ENCODE data around the gene FITM2. TPM values are rescaled to one million over a fixed set of nuclear protein-coding genes. Genes with fewer than 3 reads are reported as not detected.

FITM2 gene
- polyA plus RNA-seq, 1 of the 3 experiments (the other 2 are of a cell fraction): 3.6 TPM

GRCh38 chr20:44356353-44356723 lies 45.3 kb upstream of the FITM2 start (continued):
- TF ChIP-seq FOXJ3 (CRISPR knock-in tag; IDR thresholded peaks at IDR 0.05): no peak

- WGBS (ENCODE audit: low lambda C conversion rate): 79% methylated on average over 31 of the region's 40 CpGs
- Histone ChIP-seq H3F3A (replicated peaks; ENCODE audit: insufficient read depth) (no peaks in the 10 kb centered on the region), H3K4me2 (no peak within 1 kb of the TSS), H3K4me1 (ENCODE audit: control insufficient read depth in 1 of 2, insufficient read depth in 2 of 2, low read depth in 1 of 2, low read length in 1 of 2) (no peaks in the 10 kb centered on the region), H3K27me3 (ENCODE audit: insufficient read depth) (no peaks in the 10 kb centered on the region; the same call in 1 of the 2 replicates), H3K9me2 (no peaks in the 10 kb centered on the region), H4K20me1 (ENCODE audit: insufficient read depth) (no peaks in the 10 kb centered on the region), H3K4me3 (ENCODE audit: low read depth in 2 of 2, low read length in 1 of 2) (no peak within 1 kb of the TSS), H3K79me2 (ENCODE audit: insufficient read depth) (no peaks in the 10 kb centered on the region), H3K27ac (ENCODE audit: low read depth in 2 of 2, low read length in 1 of 2) (no peak within 1 kb of the TSS), H3K9ac (no peak within 1 kb of the TSS), H3K9me3 (no peaks in the 10 kb centered on the region), H3K36me3 (replicated peaks in 1 of 2; ENCODE audit: control insufficient read depth in 1 of 2, insufficient read depth in 2 of 2, low read length in 1 of 2) (no peaks in the 10 kb centered on the region), H2AFZ (ENCODE audit: low read depth) (no peak within 1 kb of the TSS)
- no peak for DNase-seq
- CTCF ChIA-PET: no interaction called here
- TF ChIP-seq GABPA (IDR thresholded peaks at IDR 0.05; ENCODE audit: low read depth): no peak
- TF ChIP-seq, protein P1, sequence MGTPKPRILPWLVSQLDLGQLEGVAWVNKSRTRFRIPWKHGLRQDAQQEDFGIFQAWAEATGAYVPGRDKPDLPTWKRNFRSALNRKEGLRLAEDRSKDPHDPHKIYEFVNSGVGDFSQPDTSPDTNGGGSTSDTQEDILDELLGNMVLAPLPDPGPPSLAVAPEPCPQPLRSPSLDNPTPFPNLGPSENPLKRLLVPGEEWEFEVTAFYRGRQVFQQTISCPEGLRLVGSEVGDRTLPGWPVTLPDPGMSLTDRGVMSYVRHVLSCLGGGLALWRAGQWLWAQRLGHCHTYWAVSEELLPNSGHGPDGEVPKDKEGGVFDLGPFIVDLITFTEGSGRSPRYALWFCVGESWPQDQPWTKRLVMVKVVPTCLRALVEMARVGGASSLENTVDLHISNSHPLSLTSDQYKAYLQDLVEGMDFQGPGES (IDR thresholded peaks at IDR 0.05; ENCODE audit: low read depth, low read length): no peak
- TF ChIP-seq TAF1 (IDR thresholded peaks at IDR 0.05; ENCODE audit: borderline replicate concordance, low read depth, low read length): no peak
- no peak for TF ChIP-seq EP300 (IDR thresholded peaks at IDR 0.05; ENCODE audit: borderline replicate concordance in 1 of 2, low read depth in 1 of 2, low read length in 1 of 2)
- TF ChIP-seq FOSL2 (IDR thresholded peaks at IDR 0.05; ENCODE audit: borderline replicate concordance, low read depth): no peak
- TF ChIP-seq SIN3A (IDR thresholded peaks at IDR 0.05; ENCODE audit: borderline replicate concordance, low read depth, low read length): no peak
- TF ChIP-seq GATA2 (CRISPR knock-in tag; IDR thresholded peaks at IDR 0.05): no peak
- TF ChIP-seq TCF12 (IDR thresholded peaks at IDR 0.05): no peak
- TF ChIP-seq RCOR1 (IDR thresholded peaks at IDR 0.05; ENCODE audit: low read length): no peak
- TF ChIP-seq PBX3 (IDR thresholded peaks at IDR 0.05): no peak
- POLR2A ChIA-PET: no interaction called here
Observed at GRCh38 chr20:44355498-44356352, 44.7 kb upstream of the FITM2 start, which contains the start of gene HNF4A. Gene HNF4A (plus strand): TSS chr20:44355699. CDS start chr20:44355805, 106 bp downstream.

DNA sequence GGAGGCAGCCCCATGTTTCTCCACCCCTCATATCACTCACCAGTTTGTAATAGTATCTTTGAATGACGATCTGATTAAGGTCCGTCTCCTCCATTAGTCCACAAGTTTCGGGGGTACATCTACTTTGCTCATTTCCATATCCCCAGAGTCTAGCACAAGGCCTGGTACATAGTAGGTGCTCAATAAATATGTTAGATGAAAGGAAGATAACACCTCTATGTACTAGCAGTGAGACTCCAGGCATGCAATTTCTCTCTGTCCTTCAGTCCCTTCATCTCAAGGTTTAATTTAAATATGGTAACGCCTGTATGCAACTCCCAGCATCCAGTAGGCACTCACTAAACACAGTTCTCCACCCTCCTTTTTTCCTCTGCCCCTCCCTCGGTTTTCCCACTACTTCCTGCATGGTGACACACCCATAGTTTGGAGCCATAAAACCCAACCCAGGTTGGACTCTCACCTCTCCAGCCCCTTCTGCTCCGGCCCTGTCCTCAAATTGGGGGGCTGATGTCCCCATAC lies 44.0 kb upstream of the FITM2 start:
- Histone ChIP-seq H3K9me2 (no peaks in the 10 kb centered on the region), H4K20me1 (ENCODE audit: insufficient read depth) (no peaks in the 10 kb centered on the region), H3K36me3 (replicated peaks in 1 of 2; ENCODE audit: control insufficient read depth in 1 of 2, insufficient read depth in 2 of 2, low read length in 1 of 2) (no peaks in the 10 kb centered on the region), H3K4me1 (ENCODE audit: control insufficient read depth in 1 of 2, insufficient read depth in 2 of 2, low read depth in 1 of 2, low read length in 1 of 2) (no peaks in the 10 kb centered on the region), H3K9me3 (no peaks in the 10 kb centered on the region), H3K4me3 (ENCODE audit: low read depth in 2 of 2, low read length in 1 of 2) (no peak overlapping the region), H2AFZ (ENCODE audit: low read depth) (no peak overlapping the region), H3F3A (replicated peaks; ENCODE audit: insufficient read depth) (no peaks in the 10 kb centered on the region), H3K27ac (ENCODE audit: low read depth in 2 of 2, low read length in 1 of 2) (no peak overlapping the region), H3K4me2 (no peak overlapping the region), H3K27me3 (ENCODE audit: insufficient read depth) (no peaks in the 10 kb centered on the region; the same call in 1 of the 2 replicates), H3K79me2 (ENCODE audit: insufficient read depth) (no peaks in the 10 kb centered on the region), H3K9ac (no peak overlapping the region)
- 58% methylated on average over 6 of the region's 6 CpGs for WGBS (ENCODE audit: low lambda C conversion rate)
- ChIA-PET CTCF (interaction anchor here (1.0 kb wide), 1 partner anchor 138 kb away, joined by 3 read pairs; no protein-coding TSS in a partner anchor), POLR2A (no interaction called here)
- no peak for DNase-seq
- no peak for TF ChIP-seq NFIC (IDR thresholded peaks at IDR 0.05; ENCODE audit: borderline replicate concordance)
- TF ChIP-seq TEAD4 (IDR thresholded peaks at IDR 0.05; ENCODE audit: borderline replicate concordance, insufficient read depth): no peak
- TF ChIP-seq TCF12 (IDR thresholded peaks at IDR 0.05): no peak
- no peak for TF ChIP-seq CHD2 (IDR thresholded peaks at IDR 0.05; ENCODE audit: low read length, partially characterized antibody)
- TF ChIP-seq SMC3 (IDR thresholded peaks at IDR 0.05; ENCODE audit: low read depth, low read length): no peak
